Measurements from ENCODE around the gene ZNF662. TPM values are rescaled to one million over a fixed set of nuclear protein-coding genes. Genes with fewer than 3 reads are reported as not detected.

The ZNF662 gene
- polyA plus RNA-seq, 1 experiment = 1.3 TPM

GRCh38 chr3:42923606-42924005, 17.7 kb downstream of the ZNF662 start:
- Histone ChIP-seq H3K9me3 (ENCODE audit: control insufficient read depth, insufficient read depth, low read length) (no peaks in the 10 kb centered on the region), H3K27me3 (ENCODE audit: control insufficient read depth, insufficient read depth, low read length) (no peaks in the 10 kb centered on the region), H3K27ac (ENCODE audit: low read depth, low read length) (no peak overlapping the region), H3K4me3 (ENCODE audit: low read depth, low read length) (no peak overlapping the region)
- TF ChIP-seq CTCF (IDR thresholded peaks at IDR 0.05; ENCODE audit: low read depth, low read length) = no peak
- no peak for DNase-seq (ENCODE audit: low read depth, low spot score)
- ChIA-PET POLR2A (no interaction called here), CTCF (interaction anchor here (1.5 kb wide), 1 partner anchor 38 kb away, joined by 3 read pairs; no protein-coding TSS in a partner anchor)

GRCh38 chr3:42926310-42926709, 20.4 kb downstream of the ZNF662 start:
- ChIA-PET POLR2A (no interaction called here), CTCF (no interaction called here)
- no peak for TF ChIP-seq CTCF (IDR thresholded peaks at IDR 0.05; ENCODE audit: low read depth, low read length)
- Histone ChIP-seq H3K9me3 (ENCODE audit: control insufficient read depth, insufficient read depth, low read length) (no peaks in the 10 kb centered on the region), H3K4me3 (ENCODE audit: low read depth, low read length) (no peak overlapping the region), H3K27me3 (ENCODE audit: control insufficient read depth, insufficient read depth, low read length) (no peaks in the 10 kb centered on the region), H3K27ac (ENCODE audit: low read depth, low read length) (no peak overlapping the region)
- no peak for DNase-seq (ENCODE audit: low read depth, low spot score)

- POLR2A ChIA-PET = no interaction called here
- no peak for TF ChIP-seq CTCF (IDR thresholded peaks at IDR 0.05; ENCODE audit: low read depth, low read length)
- Histone ChIP-seq H3K27me3 (ENCODE audit: control insufficient read depth, insufficient read depth, low read length) (no peaks in the 10 kb centered on the region), H3K9me3 (ENCODE audit: control insufficient read depth, insufficient read depth, low read length) (peaks cover 4% of the 10 kb centered on the region; the same call in 1 of the 2 replicates), H3K27ac (ENCODE audit: low read depth, low read length) (no peak overlapping the region), H3K4me3 (ENCODE audit: low read depth, low read length) (no peak overlapping the region)
- no peak for DNase-seq (ENCODE audit: low read depth, low spot score)
- CTCF ChIA-PET = no interaction called here
These were observed 28.2 kb downstream of the ZNF662 start for GRCh38 chr3:42934111-42934510.

- Histone ChIP-seq H3K9me3 (ENCODE audit: control insufficient read depth, insufficient read depth, low read length) (peaks cover 4% of the 10 kb centered on the region; the same call in 1 of the 2 replicates), H3K27me3 (ENCODE audit: control insufficient read depth, insufficient read depth, low read length) (no peaks in the 10 kb centered on the region), H3K27ac (ENCODE audit: low read depth, low read length) (no peak overlapping the region), H3K4me3 (ENCODE audit: low read depth, low read length) (no peak overlapping the region)
- no peak for DNase-seq (ENCODE audit: low read depth, low spot score)
- ChIA-PET POLR2A (no interaction called here), CTCF (no interaction called here)
- no peak for TF ChIP-seq CTCF (IDR thresholded peaks at IDR 0.05; ENCODE audit: low read depth, low read length)
These were observed 29.0 kb downstream of the ZNF662 start for GRCh38 chr3:42934910-42935309.

- no peak overlapping the region for H3K27ac ChIP-seq (ENCODE audit: low read depth, low read length)
- peaks cover 4% of the 10 kb centered on the region; the same call in 1 of the 2 replicates for H3K9me3 ChIP-seq (ENCODE audit: control insufficient read depth, insufficient read depth, low read length)
- POLR2A ChIA-PET = no interaction called here
- DNase-seq (ENCODE audit: low read depth, low spot score) = no peak
- no peak overlapping the region for H3K4me3 ChIP-seq (ENCODE audit: low read depth, low read length)
- TF ChIP-seq CTCF (IDR thresholded peaks at IDR 0.05; ENCODE audit: low read depth, low read length) = no peak
- H3K27me3 ChIP-seq (ENCODE audit: control insufficient read depth, insufficient read depth, low read length) = no peaks in the 10 kb centered on the region
- CTCF ChIA-PET = no interaction called here
These were observed 29.5 kb downstream of the ZNF662 start for GRCh38 chr3:42935472-42935871.

All from AG04450 (cell line).